GM13977 (cell line): ENCODE results near the gene NTRK3.

Experiments
- DNase-seq: peaks from one replicate; pipeline ENCODE4 v3.0.0; 2012; ENCODE audit warnings: low spot score
- in situ Hi-C: fragments of 300-500 bp; cut with MboI; formaldehyde crosslinking; loops from one replicate; pipeline ENCODE4 v1.12.0; 2022; ENCODE audit warnings: low sequenced_read_pairs, low pct_unique_long_range_greater_than_20kb, mixed read lengths, inconsistent platforms; ENCODE audit not compliant: unreplicated experiment
- TF ChIP-seq, protein P1 (sequence below): IDR thresholded peaks from 2 replicates; pipeline ENCODE4 v1.5.1; 2012; ENCODE audit warnings: mild to moderate bottlenecking, control low read depth; ENCODE audit not compliant: insufficient read depth; ENCODE audit errors: extremely low read depth, missing control alignments

Gene NTRK3

DNA sequence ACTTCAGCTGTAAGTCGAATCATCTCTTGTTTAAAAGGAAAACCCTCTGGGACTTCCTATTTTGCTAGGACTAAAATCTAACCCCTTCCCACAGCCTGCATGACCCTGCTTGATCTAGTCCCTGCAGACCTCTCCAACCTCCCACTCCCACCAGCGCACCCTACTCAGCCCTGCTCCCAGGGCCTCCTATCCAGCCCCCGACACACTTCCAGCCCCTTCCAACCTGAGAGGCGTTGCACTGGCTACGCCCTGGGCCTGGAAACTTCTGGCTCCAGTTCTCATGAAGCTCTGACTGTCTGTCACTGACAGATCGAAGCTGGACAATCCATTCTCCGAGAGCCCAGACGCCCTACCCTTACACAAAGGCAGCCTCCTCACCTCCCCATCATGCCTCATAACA, 21.8 kb downstream of the NTRK3 start:
- TF ChIP-seq, protein P1, sequence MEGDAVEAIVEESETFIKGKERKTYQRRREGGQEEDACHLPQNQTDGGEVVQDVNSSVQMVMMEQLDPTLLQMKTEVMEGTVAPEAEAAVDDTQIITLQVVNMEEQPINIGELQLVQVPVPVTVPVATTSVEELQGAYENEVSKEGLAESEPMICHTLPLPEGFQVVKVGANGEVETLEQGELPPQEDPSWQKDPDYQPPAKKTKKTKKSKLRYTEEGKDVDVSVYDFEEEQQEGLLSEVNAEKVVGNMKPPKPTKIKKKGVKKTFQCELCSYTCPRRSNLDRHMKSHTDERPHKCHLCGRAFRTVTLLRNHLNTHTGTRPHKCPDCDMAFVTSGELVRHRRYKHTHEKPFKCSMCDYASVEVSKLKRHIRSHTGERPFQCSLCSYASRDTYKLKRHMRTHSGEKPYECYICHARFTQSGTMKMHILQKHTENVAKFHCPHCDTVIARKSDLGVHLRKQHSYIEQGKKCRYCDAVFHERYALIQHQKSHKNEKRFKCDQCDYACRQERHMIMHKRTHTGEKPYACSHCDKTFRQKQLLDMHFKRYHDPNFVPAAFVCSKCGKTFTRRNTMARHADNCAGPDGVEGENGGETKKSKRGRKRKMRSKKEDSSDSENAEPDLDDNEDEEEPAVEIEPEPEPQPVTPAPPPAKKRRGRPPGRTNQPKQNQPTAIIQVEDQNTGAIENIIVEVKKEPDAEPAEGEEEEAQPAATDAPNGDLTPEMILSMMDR = no peak
- in situ Hi-C loops = no loop called here
- no peak for DNase-seq

DNA sequence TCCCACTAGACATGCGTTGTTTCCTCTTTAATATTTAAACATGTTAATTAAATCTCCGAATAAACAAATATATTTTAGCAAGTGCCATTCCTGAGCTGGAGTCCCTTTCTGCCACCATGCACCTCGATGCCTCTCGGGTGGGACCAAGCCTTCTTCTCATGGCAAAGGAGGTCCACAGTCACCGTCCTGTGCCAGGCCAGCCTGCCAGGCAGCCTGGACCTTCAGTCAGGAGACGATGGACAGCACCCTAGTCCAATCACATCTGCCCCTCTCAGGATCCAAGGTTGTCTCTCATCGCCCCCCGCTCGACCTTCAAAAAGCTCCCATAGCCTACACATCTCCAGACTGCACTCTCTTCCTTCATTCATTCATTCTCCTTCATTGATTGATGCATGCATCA, 22.6 kb downstream of the NTRK3 start:
- in situ Hi-C loops = no loop called here
- DNase-seq = no peak
- TF ChIP-seq, protein P1 = no peak

DNA sequence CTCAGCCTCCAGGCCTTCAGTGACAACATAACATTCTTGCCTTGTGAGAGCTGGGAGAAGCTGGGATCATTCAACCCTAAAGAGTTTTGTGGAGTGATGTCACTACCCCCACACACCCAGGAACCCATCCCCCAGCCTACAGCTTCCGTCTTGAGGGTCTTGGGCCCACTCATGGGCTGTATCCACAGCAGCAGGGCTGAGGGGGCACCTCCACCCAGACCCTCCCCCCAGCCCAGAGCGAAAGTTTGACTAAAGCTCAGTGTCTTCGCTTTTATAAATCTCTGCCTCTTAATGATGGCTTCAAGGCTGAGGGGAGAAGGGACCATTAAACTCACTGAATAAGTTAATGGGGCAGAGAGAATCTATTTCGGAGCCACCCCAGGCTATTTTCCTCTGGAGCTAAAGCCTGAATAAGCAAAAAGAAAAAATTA, 23.8 kb downstream of the NTRK3 start:
- in situ Hi-C loops = no loop called here

DNA sequence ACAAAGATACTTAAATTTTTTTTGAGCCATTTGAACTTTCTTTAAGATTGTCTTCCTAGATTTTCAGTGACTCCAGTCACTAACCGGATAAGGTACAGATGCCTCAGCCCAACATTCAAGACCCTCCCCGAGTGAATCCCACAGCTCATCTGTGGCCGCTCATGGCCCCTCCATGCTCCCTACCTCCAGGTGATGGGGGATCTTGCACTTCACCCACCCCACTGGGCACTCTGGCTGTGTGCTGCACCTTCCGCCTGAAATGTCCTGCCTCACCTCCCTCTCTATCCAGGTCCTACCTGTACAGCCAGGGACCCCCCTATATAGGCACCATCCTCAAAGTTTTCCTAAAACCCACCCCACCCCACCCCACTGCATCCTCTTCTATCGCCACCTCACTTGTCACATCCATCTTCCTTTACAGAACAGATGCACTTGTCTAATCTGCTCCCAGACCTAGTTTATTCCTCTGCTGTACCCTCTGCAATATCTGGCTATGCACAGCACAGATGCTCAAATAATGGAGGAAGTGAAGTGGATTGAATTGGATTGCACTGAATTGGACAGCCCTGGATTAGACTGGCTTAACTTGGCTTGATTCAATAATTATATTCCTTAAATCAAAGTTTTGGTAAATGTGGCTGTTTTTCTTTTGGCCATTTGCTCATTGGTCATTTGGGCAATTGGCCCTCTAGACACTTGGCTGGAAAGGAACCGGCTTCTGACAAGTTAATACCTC, 24.5 kb downstream of the NTRK3 start:
- DNase-seq = no peak
- TF ChIP-seq, protein P1 = no peak
- in situ Hi-C loops = no loop called here

More for the DNA sequence above, 23.8 kb downstream of the NTRK3 start:
- DNase-seq = no peak
- TF ChIP-seq, protein P1 = no peak

DNA sequence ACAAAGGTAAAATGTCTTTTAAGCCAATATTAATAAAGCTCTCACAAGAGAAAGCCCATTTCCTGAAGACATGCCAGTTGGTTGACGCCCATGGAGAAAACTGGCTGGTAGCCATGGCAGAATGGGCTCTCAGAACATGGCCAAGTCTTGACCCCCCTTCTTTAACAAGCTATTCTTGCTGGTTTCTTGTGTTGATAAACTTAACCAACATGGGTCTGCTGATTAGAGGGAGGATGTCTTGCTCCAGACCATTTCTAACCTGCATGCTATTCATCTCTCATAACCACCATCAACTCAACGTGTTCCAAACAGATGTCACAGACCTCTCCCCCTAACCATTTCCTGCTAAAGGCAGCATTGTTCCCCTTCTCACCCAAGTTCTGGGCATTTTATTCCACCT, 25.7 kb downstream of the NTRK3 start:
- TF ChIP-seq, protein P1 = no peak
- in situ Hi-C loops = no loop called here
- no peak for DNase-seq

DNA sequence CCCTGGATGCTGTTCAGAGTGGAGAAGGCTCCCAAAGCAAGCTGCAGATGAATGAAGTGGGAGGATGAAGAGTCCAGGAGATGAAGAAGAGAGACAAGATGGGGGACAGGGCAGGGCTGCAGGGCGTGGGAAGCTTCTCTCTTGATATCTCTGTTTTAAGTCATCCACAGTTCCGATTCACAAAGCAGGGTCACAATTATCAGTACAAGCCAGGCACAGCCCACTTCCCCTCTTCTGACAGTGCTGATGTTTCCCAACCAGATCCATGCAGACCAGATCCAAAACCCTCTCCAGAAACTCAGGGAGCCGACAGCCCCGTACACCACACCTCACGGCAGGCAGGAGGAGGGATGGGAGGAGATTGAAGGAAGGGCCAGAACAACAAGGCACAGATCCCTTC, 31.1 kb downstream of the NTRK3 start:
- in situ Hi-C loops = no loop called here
- DNase-seq = no peak
- TF ChIP-seq, protein P1 = no peak
